AG04450 (cell line): ENCODE results near the gene PAM16. TPM values are rescaled to one million over a fixed set of nuclear protein-coding genes. Genes with fewer than 3 reads are reported as not detected.

Experiments used
- CTCF ChIA-PET: fragments of 300-600, 350-600 bp; formaldehyde crosslinking; extraction: SDS; loops from one replicate; lab custom pipeline; 2022; ENCODE audit warnings: antibody characterized with exemption, inconsistent platforms; lab: Charles Lee
- POLR2A ChIA-PET: fragments of 350-600 bp; formaldehyde crosslinking; extraction: SDS; loops from one replicate; lab custom pipeline; 2021; ENCODE audit warnings: antibody characterized with exemption, inconsistent platforms; lab: Yijun Ruan, JAX
- DNase-seq: peaks from one replicate; pipeline ENCODE4 v3.0.0-alpha.2; 2011; ENCODE audit warnings: low read depth, low spot score
- H3K27ac ChIP-seq: one replicate; pipeline ENCODE4 v1.5.1; 2012; ENCODE audit warnings: low read depth, low read length, control low read depth
- H3K27me3 ChIP-seq: one replicate; pipeline ENCODE4 v1.6.0; 2012; ENCODE audit warnings: low read length; ENCODE audit not compliant: control insufficient read depth, insufficient read depth
- H3K4me3 ChIP-seq: 2 replicates; pipeline ENCODE4 v1.5.1; 2011; ENCODE audit warnings: mild to moderate bottlenecking, low read depth, low read length, control low read depth
- H3K9me3 ChIP-seq: 2 replicates; pipeline ENCODE4 v1.5.1; 2012; ENCODE audit warnings: low read length; ENCODE audit not compliant: control insufficient read depth, insufficient read depth
- CTCF ChIP-seq: IDR thresholded peaks from 2 replicates; pipeline ENCODE4 v1.5.1; 2011; ENCODE audit warnings: low read depth, low read length, control low read depth, inconsistent platforms
- polyA plus RNA-seq: library from polyadenylated mRNA; depleted of rRNA; stranded (reverse); fragments of >200 nt; gene quantifications from 2 replicates; pipeline ENCODE4 v1.2.3, GENCODE V29; 2011

Gene PAM16
- polyA plus RNA-seq, 1 experiment: 18.4 TPM

- Histone ChIP-seq H3K4me3 (no peak overlapping the region), H3K27me3 (no peaks in the 10 kb centered on the region), H3K27ac (no peak overlapping the region), H3K9me3 (no peaks in the 10 kb centered on the region; the same call in 1 of the 2 replicates)
- ChIA-PET CTCF (interaction anchor here (8.3 kb wide), 1 partner anchor 37 kb away, joined by 78 read pairs; no protein-coding TSS in a partner anchor), POLR2A (interaction anchor here (2.0 kb wide), 1 partner anchor 8 kb away, joined by 10 read pairs; no protein-coding TSS in a partner anchor)
- no peak for DNase-seq
- no peak for TF ChIP-seq CTCF
These were observed 14.9 kb upstream of the PAM16 start for GRCh38 chr16:4366016-4366415.

GRCh38 chr16:4365615-4366014, 14.5 kb upstream of the PAM16 start:
- ChIA-PET CTCF (interaction anchor here (8.3 kb wide), 1 partner anchor 38 kb away, joined by 78 read pairs; no protein-coding TSS in a partner anchor), POLR2A (interaction anchor here (2.0 kb wide), 1 partner anchor 8 kb away, joined by 10 read pairs; no protein-coding TSS in a partner anchor)
- Histone ChIP-seq H3K4me3 (no peak overlapping the region), H3K27ac (no peak overlapping the region), H3K27me3 (no peaks in the 10 kb centered on the region), H3K9me3 (no peaks in the 10 kb centered on the region; the same call in 1 of the 2 replicates)
- TF ChIP-seq CTCF: no peak
- no peak for DNase-seq

- no peaks in the 10 kb centered on the region for H3K27me3 ChIP-seq
- DNase-seq: no peak
- H3K9me3 ChIP-seq: no peaks in the 10 kb centered on the region; the same call in 1 of the 2 replicates
- ChIA-PET POLR2A (interaction anchor here (2.0 kb wide), 1 partner anchor 9 kb away, joined by 10 read pairs; no protein-coding TSS in a partner anchor), CTCF (interaction anchor here (8.3 kb wide), 1 partner anchor 38 kb away, joined by 78 read pairs; no protein-coding TSS in a partner anchor)
- H3K4me3 ChIP-seq: no peak overlapping the region
- TF ChIP-seq CTCF: no peak
- no peak overlapping the region for H3K27ac ChIP-seq
These were observed 13.9 kb upstream of the PAM16 start for GRCh38 chr16:4365014-4365406.

- ChIA-PET POLR2A (interaction anchor here (2.0 kb wide), 1 partner anchor 9 kb away, joined by 10 read pairs; no protein-coding TSS in a partner anchor), CTCF (interaction anchor here (8.3 kb wide), 1 partner anchor 39 kb away, joined by 78 read pairs; no protein-coding TSS in a partner anchor)
- Histone ChIP-seq H3K4me3 (no peak overlapping the region), H3K9me3 (no peaks in the 10 kb centered on the region; the same call in 1 of the 2 replicates), H3K27me3 (no peaks in the 10 kb centered on the region), H3K27ac (no peak overlapping the region)
- no peak for DNase-seq
- TF ChIP-seq CTCF: no peak
These were observed 13.3 kb upstream of the PAM16 start for GRCh38 chr16:4364196-4365013.
